Esophagus squamous epithelium (tissue), 4 donors: ENCODE results near the gene SLC24A3.

Source experiments
- POLR2A ChIP-seq, 4 donors: fragments of 450-650 bp; IDR thresholded peaks; one replicate each; pipeline ENCODE4 v1.6.1; 2017; ENCODE audit warnings: antibody characterized with exemption in 4 of 4, mild to moderate bottlenecking in 4 of 4, moderate library complexity in 3 of 4
- TF ChIP-seq, protein P1 (sequence below), 6 experiments: fragments of 450-650 bp in 4 of 6; fragments of 200-600 bp in 2 of 6; sonication (generic) in 2 of 6; IDR thresholded peaks; one replicate each; pipeline ENCODE4 v1.5.1; 2016 to 2019; ENCODE audit warnings: antibody characterized with exemption in 6 of 6, mild to moderate bottlenecking in 4 of 6, moderate library complexity in 4 of 6

DNA sequence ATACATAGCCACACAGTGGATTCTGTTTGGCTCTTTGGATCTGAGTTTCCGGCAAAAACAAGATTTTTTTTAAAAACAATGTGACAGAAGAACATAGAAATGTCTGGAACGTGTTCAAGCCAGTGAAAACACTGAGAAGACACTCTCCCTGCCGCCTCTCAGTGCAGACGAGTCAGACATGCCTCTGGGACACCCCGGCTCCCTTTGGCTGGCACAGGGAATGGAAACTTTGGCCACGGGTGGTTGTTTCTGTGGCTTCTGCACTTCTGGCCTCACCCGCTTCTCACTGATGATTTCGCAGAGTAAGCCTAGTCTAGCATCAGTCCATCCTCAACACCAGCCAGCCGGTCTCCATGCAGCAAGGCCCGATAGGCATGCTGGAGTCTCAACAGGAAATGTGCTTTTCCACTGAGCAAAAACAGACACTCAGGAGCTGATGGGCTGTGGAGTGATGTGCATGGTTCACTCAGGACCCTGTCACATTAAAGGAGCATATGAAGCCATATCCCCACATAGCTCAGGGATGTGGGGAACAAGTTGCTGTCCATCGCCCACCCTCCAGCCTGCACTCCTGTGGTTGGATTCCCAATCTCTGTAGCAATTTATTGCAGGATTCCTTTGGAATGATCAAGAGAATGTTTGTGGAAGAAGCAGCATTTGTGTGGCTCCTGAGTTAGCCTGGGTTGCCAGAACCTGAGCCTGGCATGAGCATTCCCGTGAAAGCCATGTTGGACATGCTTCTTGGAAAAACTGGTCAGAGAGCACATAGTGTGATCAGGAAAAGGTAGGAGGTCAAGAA, 283.7 kb downstream of the SLC24A3 start:
- TF ChIP-seq, protein P1, sequence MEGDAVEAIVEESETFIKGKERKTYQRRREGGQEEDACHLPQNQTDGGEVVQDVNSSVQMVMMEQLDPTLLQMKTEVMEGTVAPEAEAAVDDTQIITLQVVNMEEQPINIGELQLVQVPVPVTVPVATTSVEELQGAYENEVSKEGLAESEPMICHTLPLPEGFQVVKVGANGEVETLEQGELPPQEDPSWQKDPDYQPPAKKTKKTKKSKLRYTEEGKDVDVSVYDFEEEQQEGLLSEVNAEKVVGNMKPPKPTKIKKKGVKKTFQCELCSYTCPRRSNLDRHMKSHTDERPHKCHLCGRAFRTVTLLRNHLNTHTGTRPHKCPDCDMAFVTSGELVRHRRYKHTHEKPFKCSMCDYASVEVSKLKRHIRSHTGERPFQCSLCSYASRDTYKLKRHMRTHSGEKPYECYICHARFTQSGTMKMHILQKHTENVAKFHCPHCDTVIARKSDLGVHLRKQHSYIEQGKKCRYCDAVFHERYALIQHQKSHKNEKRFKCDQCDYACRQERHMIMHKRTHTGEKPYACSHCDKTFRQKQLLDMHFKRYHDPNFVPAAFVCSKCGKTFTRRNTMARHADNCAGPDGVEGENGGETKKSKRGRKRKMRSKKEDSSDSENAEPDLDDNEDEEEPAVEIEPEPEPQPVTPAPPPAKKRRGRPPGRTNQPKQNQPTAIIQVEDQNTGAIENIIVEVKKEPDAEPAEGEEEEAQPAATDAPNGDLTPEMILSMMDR (IDR thresholded peaks at IDR 0.05) = no peak
- TF ChIP-seq POLR2A (IDR thresholded peaks at IDR 0.05) = no peak
